ENCODE data around the gene OR5B17. TPM values are rescaled to one million over a fixed set of nuclear protein-coding genes. Genes with fewer than 3 reads are reported as not detected.

The OR5B17 gene
- total and polyA plus RNA-seq, 2 experiments from 2014 or later = not detected

DNA sequence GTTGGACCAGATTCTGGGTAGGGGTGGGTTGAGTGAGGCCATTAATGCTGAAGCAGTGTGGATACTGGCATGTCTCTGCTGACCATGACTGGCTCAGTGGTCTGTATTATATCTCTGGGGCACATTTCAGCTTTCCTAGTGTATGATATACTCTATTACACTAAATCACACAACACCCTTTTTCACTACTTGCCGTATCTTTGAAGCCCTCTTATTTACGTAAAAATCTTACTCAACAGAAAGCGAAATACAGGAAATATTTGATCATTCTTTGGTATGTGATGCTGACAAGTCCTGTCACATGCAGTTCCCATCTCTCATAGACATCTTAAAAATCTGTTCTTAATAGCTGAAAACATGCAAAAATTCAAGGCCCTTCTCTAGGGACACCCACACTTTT is 40.3 kb downstream of the OR5B17 start:
- Histone ChIP-seq H3K9me2 (replicated peaks; ENCODE audit: insufficient read depth) (no peaks in the 10 kb centered on the region), H3K27ac (no peak overlapping the region), H3K9me3 (ENCODE audit: low read depth) (no peaks in the 10 kb centered on the region), H2AFZ (no peak overlapping the region), H3K4me3 (no peak overlapping the region), H3K4me1 (ENCODE audit: insufficient read depth) (no peaks in the 10 kb centered on the region), H3K36me3 (replicated peaks; ENCODE audit: insufficient read depth, low read depth) (no peaks in the 10 kb centered on the region), H3K27me3 (no peaks in the 10 kb centered on the region), H3K4me2 (no peak overlapping the region), H4K20me1 (ENCODE audit: insufficient read depth, poor library complexity, severe bottlenecking) (no peaks in the 10 kb centered on the region), H3K79me2 (no peaks in the 10 kb centered on the region)
- DNase-seq (ENCODE audit: low spot score) = no peak
- TF ChIP-seq EZH2 (IDR thresholded peaks at IDR 0.05; ENCODE audit: borderline replicate concordance) (no peak), EZH2phosphoT487 (IDR thresholded peaks at IDR 0.05; ENCODE audit: low read depth, severe bottlenecking, unreplicated experiment) (no peak)
- TF ChIP-seq, protein P1, sequence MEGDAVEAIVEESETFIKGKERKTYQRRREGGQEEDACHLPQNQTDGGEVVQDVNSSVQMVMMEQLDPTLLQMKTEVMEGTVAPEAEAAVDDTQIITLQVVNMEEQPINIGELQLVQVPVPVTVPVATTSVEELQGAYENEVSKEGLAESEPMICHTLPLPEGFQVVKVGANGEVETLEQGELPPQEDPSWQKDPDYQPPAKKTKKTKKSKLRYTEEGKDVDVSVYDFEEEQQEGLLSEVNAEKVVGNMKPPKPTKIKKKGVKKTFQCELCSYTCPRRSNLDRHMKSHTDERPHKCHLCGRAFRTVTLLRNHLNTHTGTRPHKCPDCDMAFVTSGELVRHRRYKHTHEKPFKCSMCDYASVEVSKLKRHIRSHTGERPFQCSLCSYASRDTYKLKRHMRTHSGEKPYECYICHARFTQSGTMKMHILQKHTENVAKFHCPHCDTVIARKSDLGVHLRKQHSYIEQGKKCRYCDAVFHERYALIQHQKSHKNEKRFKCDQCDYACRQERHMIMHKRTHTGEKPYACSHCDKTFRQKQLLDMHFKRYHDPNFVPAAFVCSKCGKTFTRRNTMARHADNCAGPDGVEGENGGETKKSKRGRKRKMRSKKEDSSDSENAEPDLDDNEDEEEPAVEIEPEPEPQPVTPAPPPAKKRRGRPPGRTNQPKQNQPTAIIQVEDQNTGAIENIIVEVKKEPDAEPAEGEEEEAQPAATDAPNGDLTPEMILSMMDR (IDR thresholded peaks at IDR 0.05; ENCODE audit: poor library complexity) = no peak
- 48% methylated on average over 3 of the region's 3 CpGs for WGBS (ENCODE audit: low lambda C conversion rate, missing lambda C conversion rate)

DNA sequence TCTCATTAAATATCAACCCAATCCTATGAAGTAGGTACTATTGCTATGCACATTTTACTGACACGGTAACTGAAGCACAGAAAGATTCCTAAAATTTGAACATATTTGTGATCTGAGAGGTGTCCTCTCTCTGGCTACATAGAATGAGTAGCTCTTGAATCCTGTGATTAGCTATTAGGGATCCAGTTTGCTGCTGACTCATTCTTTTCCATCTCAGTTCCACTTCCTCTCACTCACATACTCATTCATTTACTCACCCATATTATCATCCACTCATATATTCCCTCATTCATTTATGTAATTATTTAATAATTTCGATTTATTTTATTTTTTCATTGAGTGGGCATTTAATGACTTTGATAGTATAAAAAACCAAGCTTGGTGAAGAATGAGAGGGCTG is 42.7 kb downstream of the OR5B17 start:
- Histone ChIP-seq H3K36me3 (replicated peaks; ENCODE audit: insufficient read depth, low read depth) (no peaks in the 10 kb centered on the region), H2AFZ (no peak overlapping the region), H4K20me1 (ENCODE audit: insufficient read depth, poor library complexity, severe bottlenecking) (no peaks in the 10 kb centered on the region), H3K9me2 (replicated peaks; ENCODE audit: insufficient read depth) (no peaks in the 10 kb centered on the region), H3K27ac (no peak overlapping the region), H3K27me3 (no peaks in the 10 kb centered on the region), H3K4me3 (no peak overlapping the region), H3K9me3 (ENCODE audit: low read depth) (no peaks in the 10 kb centered on the region), H3K4me2 (no peak overlapping the region), H3K79me2 (no peaks in the 10 kb centered on the region), H3K4me1 (ENCODE audit: insufficient read depth) (no peaks in the 10 kb centered on the region)
- 71% methylated on average over 2 of the region's 2 CpGs for WGBS (ENCODE audit: low lambda C conversion rate, missing lambda C conversion rate)
- no peak for DNase-seq (ENCODE audit: low spot score)
- TF ChIP-seq, protein P1 (IDR thresholded peaks at IDR 0.05; ENCODE audit: poor library complexity) = no peak
- no peak for TF ChIP-seq EZH2phosphoT487 (IDR thresholded peaks at IDR 0.05; ENCODE audit: low read depth, severe bottlenecking, unreplicated experiment)
- no peak for TF ChIP-seq EZH2 (IDR thresholded peaks at IDR 0.05; ENCODE audit: borderline replicate concordance)

Other genes starting within 250 kb of the OR5B17 start
- not detected in 2 replicates for gene OR9I1, start 233.5 kb downstream of the OR5B17 start, total RNA-seq
- gene OR9I1, start 233.5 kb downstream of the OR5B17 start, polyA plus RNA-seq = not detected in 2 replicates
- not detected in 2 replicates for gene OR9Q2, start 170.0 kb downstream of the OR5B17 start, total RNA-seq
- not detected in 2 replicates for gene OR9Q2, start 170.0 kb downstream of the OR5B17 start, polyA plus RNA-seq
- gene OR1S2, start 154.9 kb downstream of the OR5B17 start, total RNA-seq = not detected in 2 replicates
- not detected in 2 replicates for gene OR1S2, start 154.9 kb downstream of the OR5B17 start, polyA plus RNA-seq
- gene OR1S1, start 146.3 kb downstream of the OR5B17 start, total RNA-seq = not detected in 2 replicates
- not detected in 2 replicates for gene OR1S1, start 146.3 kb downstream of the OR5B17 start, polyA plus RNA-seq
- gene OR10Q1, start 130.2 kb downstream of the OR5B17 start, total RNA-seq = 0.23 TPM in 1 of 2 replicates, not detected in the other
- gene OR10Q1, start 130.2 kb downstream of the OR5B17 start, polyA plus RNA-seq = not detected in 2 replicates
- not detected in 2 replicates for gene OR10W1, start 90.8 kb downstream of the OR5B17 start, total RNA-seq
- gene OR10W1, start 90.8 kb downstream of the OR5B17 start, polyA plus RNA-seq = not detected in 2 replicates
- not detected in 2 replicates for gene OR5B3, start 47.8 kb upstream of the OR5B17 start, total RNA-seq
- not detected in 2 replicates for gene OR5B3, start 47.8 kb upstream of the OR5B17 start, polyA plus RNA-seq
- gene OR5B2, start 69.1 kb upstream of the OR5B17 start, total RNA-seq = not detected in 2 replicates
- gene OR5B2, start 69.1 kb upstream of the OR5B17 start, polyA plus RNA-seq = not detected in 2 replicates
- gene OR5B12, start 83.2 kb upstream of the OR5B17 start, total RNA-seq = not detected in 2 replicates
- gene OR5B12, start 83.2 kb upstream of the OR5B17 start, polyA plus RNA-seq = not detected in 2 replicates
- not detected in 2 replicates for gene OR5B21, start 149.0 kb upstream of the OR5B17 start, total RNA-seq
- not detected in 2 replicates for gene OR5B21, start 149.0 kb upstream of the OR5B17 start, polyA plus RNA-seq
- 3.1 and 3.2 TPM in 2 replicates for gene LPXN, start 216.8 kb upstream of the OR5B17 start, total RNA-seq
- 2.3 and 3.7 TPM in 2 replicates for gene LPXN, start 216.8 kb upstream of the OR5B17 start, polyA plus RNA-seq
- 42.0 and 45.9 TPM in 2 replicates for gene ZFP91, start 220.0 kb upstream of the OR5B17 start, total RNA-seq
- 13.7 and 15.4 TPM in 2 replicates for gene ZFP91, start 220.0 kb upstream of the OR5B17 start, polyA plus RNA-seq

Data from hepatocyte (in vitro differentiated cells).